ENCODE data around the gene MEF2A. TPM values are rescaled to one million over a fixed set of nuclear protein-coding genes. Genes with fewer than 3 reads are reported as not detected.

MEF2A gene
- total and polyA plus RNA-seq, 10 of the 15 experiments (the other 5 are each of a cell fraction or from before 2014, with no cell fraction given): 7.2 to 46.7 (median 35.9) TPM

DNA sequence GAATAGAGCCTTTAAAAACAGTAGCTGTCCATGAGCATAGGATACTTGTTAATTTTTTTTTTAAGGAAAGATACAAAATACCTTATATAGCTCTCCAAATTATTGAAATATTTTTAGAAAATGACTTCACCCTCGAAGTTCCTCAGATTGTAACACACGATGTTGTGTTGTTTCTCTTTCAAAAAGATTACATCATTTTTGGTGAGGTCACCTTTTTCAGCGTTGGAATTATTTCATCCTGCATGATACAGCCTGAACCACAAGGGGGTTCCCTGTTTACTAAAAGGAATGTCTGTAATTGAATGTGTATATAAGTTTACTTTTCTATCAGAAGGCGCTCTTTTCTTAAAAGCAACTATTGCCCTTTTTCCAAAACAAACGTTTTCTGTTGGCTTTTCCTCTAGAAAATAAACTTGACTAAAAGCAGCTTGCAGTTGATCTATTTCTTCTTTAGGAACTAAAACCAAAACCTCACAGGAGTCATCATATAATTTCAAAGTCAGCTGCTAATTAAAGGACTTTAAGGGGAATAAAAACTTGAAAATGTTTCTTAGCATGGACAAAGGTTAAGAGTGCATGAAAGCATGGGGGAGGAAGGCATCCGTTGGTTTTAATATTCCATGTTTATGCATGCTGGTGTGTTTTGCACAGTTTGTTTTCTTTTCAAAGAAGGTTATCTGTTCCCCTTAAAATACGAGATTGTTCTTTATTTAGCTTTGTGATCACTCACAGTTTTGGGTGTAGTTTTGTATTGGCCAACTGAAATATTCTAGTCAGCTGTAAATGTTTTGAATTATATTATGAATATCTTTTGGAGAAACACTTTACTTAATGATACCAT, 138.0 kb downstream of the MEF2A start:
- ChIA-PET SMC1A (ENCODE audit: uncharacterized antibody, unreplicated experiment) (interaction anchor here (0.6 to 5.7 kb wide), 81 partner anchors 9 to 905 kb away, joined by 3 to 163 read pairs (median 5); partner anchors contain the start of genes LRRC28 and LYSMD4), POLR2A (interaction anchor here (0.7 to 1.6 kb wide), 7 partner anchors 15 to 453 kb away, joined by 3 to 7 read pairs (median 4); partner anchors contain the start of gene LRRC28), RAD21 (ENCODE audit: unreplicated experiment) (interaction anchor here (0.6 to 4.9 kb wide), 59 partner anchors 10 to 627 kb away, joined by 3 to 137 read pairs (median 5); partner anchors contain the start of genes LRRC28, LYSMD4 and MEF2A), CTCF (interaction anchor here (0.6 to 6.0 kb wide), 81 partner anchors 9 to 604 kb away, joined by 3 to 184 read pairs (median 5); partner anchors contain the start of genes LRRC28, LYSMD4 and MEF2A)
- in situ Hi-C loops (cut with MboI) (loop anchor here (5.0 kb wide), 1 partner anchor 432 kb away; no protein-coding TSS in a partner anchor), intact Hi-C loops (cut with micrococcal nuclease; ENCODE audit: unreplicated experiment) (loop anchor here (1.0 to 10.0 kb wide), 7 partner anchors 53 to 431 kb away; no protein-coding TSS in a partner anchor)
- DNase-seq (ENCODE audit: low read depth, low spot score) (no peak), FAIRE-seq (peak; percentile 23), ATAC-seq (peak; percentile 84)
- Histone ChIP-seq H4K20me1 (ENCODE audit: control insufficient read depth, insufficient read depth) (no peaks in the 10 kb centered on the region), H2AFZ (ENCODE audit: control insufficient read depth, low read depth, low read length) (no peak overlapping the region), H3K9me3 (replicated peaks; ENCODE audit: control insufficient read depth, insufficient read depth, low read length) (no peaks in the 10 kb centered on the region), H3K27ac (ENCODE audit: control insufficient read depth, insufficient read depth) (peak overlapping the region; percentile 63), H3K4me1 (ENCODE audit: control insufficient read depth, insufficient read depth, low read length) (peaks cover 27% of the 10 kb centered on the region), H3K4me2 (ENCODE audit: control insufficient read depth, insufficient read depth) (peak overlapping the region; percentile 31), H3K4me3 (no peak overlapping the region), H3K27me3 (replicated peaks in 1 of 2; ENCODE audit: control insufficient read depth in 2 of 2, insufficient read depth in 2 of 2, low read length in 1 of 2) (no peaks in the 10 kb centered on the region), H3K79me2 (ENCODE audit: control insufficient read depth, insufficient read depth, low read length) (no peaks in the 10 kb centered on the region), H3K36me3 (ENCODE audit: control insufficient read depth in 2 of 2, insufficient read depth in 2 of 2, low read length in 1 of 2) (peaks cover 0 to 5% of the 10 kb centered on the region in 2 experiments; a peak in 1 of 4 replicates), H3K9ac (ENCODE audit: control insufficient read depth, insufficient read depth, low read length) (peak overlapping the region; percentile 29)
- BruUV-seq (replicated peaks): no TSS peak
- WGBS (ENCODE audit: insufficient coverage, insufficient replicate concordance, low lambda C conversion rate, missing lambda C conversion rate): 19% methylated on average over 7 of the region's 7 CpGs
- TF ChIP-seq BHLHE40 (IDR thresholded peaks at IDR 0.05; ENCODE audit: borderline replicate concordance in 1 of 2, low read depth in 2 of 2, low read length in 1 of 2) (no peak), NR2F1 (conservative IDR thresholded peaks at IDR 0.05) (no peak), STAT3 (IDR thresholded peaks at IDR 0.05; ENCODE audit: low read depth, low read length) (no peak), SPI1 (IDR thresholded peaks at IDR 0.05; ENCODE audit: borderline replicate concordance, insufficient read depth, low read depth, low read length) (no peak), CREM (IDR thresholded peaks at IDR 0.05; ENCODE audit: low read depth) (peak; percentile 62; the same call in 1 of the 2 replicates), SMAD1 (IDR thresholded peaks at IDR 0.05; ENCODE audit: low read depth, partially characterized antibody) (no peak), MEF2B (IDR thresholded peaks at IDR 0.05; ENCODE audit: partially characterized antibody, poor library complexity, severe bottlenecking) (peak; percentile 35), MXI1 (IDR thresholded peaks at IDR 0.05; ENCODE audit: low read depth, low read length) (no peak), SREBF1 (IDR thresholded peaks at IDR 0.05; ENCODE audit: low read length) (no peak), NFIC (IDR thresholded peaks at IDR 0.05; ENCODE audit: low read depth, low read length) (peak; percentile 93)
- TF ChIP-seq, protein P1, sequence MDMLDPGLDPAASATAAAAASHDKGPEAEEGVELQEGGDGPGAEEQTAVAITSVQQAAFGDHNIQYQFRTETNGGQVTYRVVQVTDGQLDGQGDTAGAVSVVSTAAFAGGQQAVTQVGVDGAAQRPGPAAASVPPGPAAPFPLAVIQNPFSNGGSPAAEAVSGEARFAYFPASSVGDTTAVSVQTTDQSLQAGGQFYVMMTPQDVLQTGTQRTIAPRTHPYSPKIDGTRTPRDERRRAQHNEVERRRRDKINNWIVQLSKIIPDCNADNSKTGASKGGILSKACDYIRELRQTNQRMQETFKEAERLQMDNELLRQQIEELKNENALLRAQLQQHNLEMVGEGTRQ (IDR thresholded peaks at IDR 0.05; ENCODE audit: borderline replicate concordance, low read depth, low read length): no peak
- TF ChIP-seq, protein P2, sequence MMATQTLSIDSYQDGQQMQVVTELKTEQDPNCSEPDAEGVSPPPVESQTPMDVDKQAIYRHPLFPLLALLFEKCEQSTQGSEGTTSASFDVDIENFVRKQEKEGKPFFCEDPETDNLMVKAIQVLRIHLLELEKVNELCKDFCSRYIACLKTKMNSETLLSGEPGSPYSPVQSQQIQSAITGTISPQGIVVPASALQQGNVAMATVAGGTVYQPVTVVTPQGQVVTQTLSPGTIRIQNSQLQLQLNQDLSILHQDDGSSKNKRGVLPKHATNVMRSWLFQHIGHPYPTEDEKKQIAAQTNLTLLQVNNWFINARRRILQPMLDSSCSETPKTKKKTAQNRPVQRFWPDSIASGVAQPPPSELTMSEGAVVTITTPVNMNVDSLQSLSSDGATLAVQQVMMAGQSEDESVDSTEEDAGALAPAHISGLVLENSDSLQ (IDR thresholded peaks at IDR 0.05): no peak
- TF ChIP-seq, protein P3, sequence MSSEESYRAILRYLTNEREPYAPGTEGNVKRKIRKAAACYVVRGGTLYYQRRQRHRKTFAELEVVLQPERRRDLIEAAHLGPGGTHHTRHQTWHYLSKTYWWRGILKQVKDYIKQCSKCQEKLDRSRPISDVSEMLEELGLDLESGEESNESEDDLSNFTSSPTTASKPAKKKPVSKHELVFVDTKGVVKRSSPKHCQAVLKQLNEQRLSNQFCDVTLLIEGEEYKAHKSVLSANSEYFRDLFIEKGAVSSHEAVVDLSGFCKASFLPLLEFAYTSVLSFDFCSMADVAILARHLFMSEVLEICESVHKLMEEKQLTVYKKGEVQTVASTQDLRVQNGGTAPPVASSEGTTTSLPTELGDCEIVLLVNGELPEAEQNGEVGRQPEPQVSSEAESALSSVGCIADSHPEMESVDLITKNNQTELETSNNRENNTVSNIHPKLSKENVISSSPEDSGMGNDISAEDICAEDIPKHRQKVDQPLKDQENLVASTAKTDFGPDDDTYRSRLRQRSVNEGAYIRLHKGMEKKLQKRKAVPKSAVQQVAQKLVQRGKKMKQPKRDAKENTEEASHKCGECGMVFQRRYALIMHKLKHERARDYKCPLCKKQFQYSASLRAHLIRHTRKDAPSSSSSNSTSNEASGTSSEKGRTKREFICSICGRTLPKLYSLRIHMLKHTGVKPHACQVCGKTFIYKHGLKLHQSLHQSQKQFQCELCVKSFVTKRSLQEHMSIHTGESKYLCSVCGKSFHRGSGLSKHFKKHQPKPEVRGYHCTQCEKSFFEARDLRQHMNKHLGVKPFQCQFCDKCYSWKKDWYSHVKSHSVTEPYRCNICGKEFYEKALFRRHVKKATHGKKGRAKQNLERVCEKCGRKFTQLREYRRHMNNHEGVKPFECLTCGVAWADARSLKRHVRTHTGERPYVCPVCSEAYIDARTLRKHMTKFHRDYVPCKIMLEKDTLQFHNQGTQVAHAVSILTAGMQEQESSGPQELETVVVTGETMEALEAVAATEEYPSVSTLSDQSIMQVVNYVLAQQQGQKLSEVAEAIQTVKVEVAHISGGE (CRISPR knock-in tag; IDR thresholded peaks at IDR 0.05): no peak
- TF ChIP-seq, protein P4, sequence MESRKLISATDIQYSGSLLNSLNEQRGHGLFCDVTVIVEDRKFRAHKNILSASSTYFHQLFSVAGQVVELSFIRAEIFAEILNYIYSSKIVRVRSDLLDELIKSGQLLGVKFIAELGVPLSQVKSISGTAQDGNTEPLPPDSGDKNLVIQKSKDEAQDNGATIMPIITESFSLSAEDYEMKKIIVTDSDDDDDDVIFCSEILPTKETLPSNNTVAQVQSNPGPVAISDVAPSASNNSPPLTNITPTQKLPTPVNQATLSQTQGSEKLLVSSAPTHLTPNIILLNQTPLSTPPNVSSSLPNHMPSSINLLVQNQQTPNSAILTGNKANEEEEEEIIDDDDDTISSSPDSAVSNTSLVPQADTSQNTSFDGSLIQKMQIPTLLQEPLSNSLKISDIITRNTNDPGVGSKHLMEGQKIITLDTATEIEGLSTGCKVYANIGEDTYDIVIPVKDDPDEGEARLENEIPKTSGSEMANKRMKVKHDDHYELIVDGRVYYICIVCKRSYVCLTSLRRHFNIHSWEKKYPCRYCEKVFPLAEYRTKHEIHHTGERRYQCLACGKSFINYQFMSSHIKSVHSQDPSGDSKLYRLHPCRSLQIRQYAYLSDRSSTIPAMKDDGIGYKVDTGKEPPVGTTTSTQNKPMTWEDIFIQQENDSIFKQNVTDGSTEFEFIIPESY (IDR thresholded peaks at IDR 0.05): no peak
